MCF 10A (cell line): Measurements from ENCODE around the gene CWC27. TPM values are rescaled to one million over a fixed set of nuclear protein-coding genes. Genes with fewer than 3 reads are reported as not detected.

Experiments
- BruUV-seq: library from RNA; stranded (reverse); fragments of 400-500 nt; replicated peaks from 2 replicates; lab custom pipeline; 2021; lab: Mats Ljungman, UMichigan
- CTCF ChIA-PET: fragments of 300-600 bp; sonication (Branson Sonifier 250); formaldehyde crosslinking; extraction: SDS; loops from one replicate; lab custom pipeline; 2021; ENCODE audit warnings: antibody characterized with exemption, inconsistent platforms; lab: Yijun Ruan, JAX
- POLR2A ChIA-PET: fragments of 300-600, 350-650 bp; sonication (Branson Sonifier 250); formaldehyde crosslinking; extraction: SDS; loops from one replicate; lab custom pipeline; 2020; ENCODE audit warnings: antibody characterized with exemption, inconsistent platforms; lab: Yijun Ruan, JAX
- DNase-seq: peaks from one replicate; pipeline ENCODE4 v3.0.0-alpha.2; 2018; ENCODE audit not compliant: unreplicated experiment
- H3K27ac Mint-ChIP-seq: one replicate; pipeline ENCODE4 v1.8.0; 2022; ENCODE audit warnings: mild to moderate bottlenecking, low read depth, mixed read lengths; ENCODE audit not compliant: unreplicated experiment
- H3K27me3 Mint-ChIP-seq: one replicate; pipeline ENCODE4 v1.8.0; 2022; ENCODE audit warnings: mixed read lengths; ENCODE audit not compliant: insufficient read depth, unreplicated experiment
- H3K36me3 Mint-ChIP-seq: one replicate; pipeline ENCODE4 v1.8.0; 2022; ENCODE audit warnings: mild to moderate bottlenecking, moderate library complexity, mixed read lengths; ENCODE audit not compliant: insufficient read depth, unreplicated experiment
- H3K4me1 Mint-ChIP-seq: one replicate; pipeline ENCODE4 v1.8.0; 2022; ENCODE audit warnings: mixed read lengths; ENCODE audit not compliant: insufficient read depth, unreplicated experiment
- H3K4me3 Mint-ChIP-seq: one replicate; pipeline ENCODE4 v1.8.0; 2022; ENCODE audit warnings: mild to moderate bottlenecking, moderate library complexity, mixed read lengths; ENCODE audit not compliant: unreplicated experiment
- H3K9me3 Mint-ChIP-seq: one replicate; pipeline ENCODE4 v1.8.0; 2022; ENCODE audit warnings: mixed read lengths; ENCODE audit not compliant: unreplicated experiment
- CTCF ChIP-seq: fragments of 200-600 bp; IDR thresholded peaks from one replicate; pipeline ENCODE4 v1.8.0; 2022; ENCODE audit warnings: antibody characterized with exemption, mild to moderate bottlenecking; ENCODE audit not compliant: unreplicated experiment
- intact Hi-C: fragments of 100-400 bp; cut with micrococcal nuclease; formaldehyde crosslinking; loops from 2 replicates; pipeline ENCODE4 v1.14.1; 2022
- total RNA-seq: library from RNA; stranded (reverse); gene quantifications from 2 replicates; pipeline ENCODE4 v1.2.3, GENCODE V29; 2022

The CWC27 gene
- total RNA-seq, 1 experiment from 2014 or later, result 34.2 TPM

- no peak overlapping the region for H3K27ac Mint-ChIP-seq
- H3K27me3 Mint-ChIP-seq, result no peaks in the 10 kb centered on the region
- ChIA-PET POLR2A (interaction anchor here (0.6 kb wide), 1 partner anchor 21 kb away, joined by 3 read pairs; no protein-coding TSS in a partner anchor), CTCF (no interaction called here)
- intact Hi-C loops, result no loop called here
- peaks cover 4% of the 10 kb centered on the region for H3K36me3 Mint-ChIP-seq
- BruUV-seq, result no TSS peak
- no peak for TF ChIP-seq CTCF
- H3K4me3 Mint-ChIP-seq, result no peak overlapping the region
- H3K9me3 Mint-ChIP-seq, result peaks cover 13% of the 10 kb centered on the region
- H3K4me1 Mint-ChIP-seq, result peaks cover 12% of the 10 kb centered on the region
- no peak for DNase-seq
These were observed 173.7 kb downstream of the CWC27 start for GRCh38 chr5:64942460-64942859.

- no peaks in the 10 kb centered on the region for H3K9me3 Mint-ChIP-seq
- intact Hi-C loops, result no loop called here
- no peaks in the 10 kb centered on the region for H3K27me3 Mint-ChIP-seq
- H3K27ac Mint-ChIP-seq, result no peak overlapping the region
- peaks cover 18% of the 10 kb centered on the region for H3K4me1 Mint-ChIP-seq
- TF ChIP-seq CTCF, result no peak
- DNase-seq, result no peak
- BruUV-seq, result no TSS peak
- peaks cover 9% of the 10 kb centered on the region for H3K36me3 Mint-ChIP-seq
- no peak overlapping the region for H3K4me3 Mint-ChIP-seq
- ChIA-PET POLR2A (no interaction called here), CTCF (no interaction called here)
These were observed 176.1 kb downstream of the CWC27 start for GRCh38 chr5:64944868-64945267.

- H3K27ac Mint-ChIP-seq, result no peak overlapping the region
- peaks cover 18% of the 10 kb centered on the region for H3K4me1 Mint-ChIP-seq
- BruUV-seq, result no TSS peak
- intact Hi-C loops, result no loop called here
- no peaks in the 10 kb centered on the region for H3K9me3 Mint-ChIP-seq
- TF ChIP-seq CTCF, result no peak
- DNase-seq, result peak; percentile 35
- no peaks in the 10 kb centered on the region for H3K27me3 Mint-ChIP-seq
- peaks cover 9% of the 10 kb centered on the region for H3K36me3 Mint-ChIP-seq
- no peak overlapping the region for H3K4me3 Mint-ChIP-seq
- ChIA-PET POLR2A (interaction anchor here (0.6 to 1.0 kb wide), 2 partner anchors 37 to 88 kb away, joined by 3 read pairs; no protein-coding TSS in a partner anchor), CTCF (interaction anchor here (1.1 to 1.4 kb wide), 2 partner anchors 9 to 136 kb away, joined by 3 to 5 read pairs; no protein-coding TSS in a partner anchor)
These were observed 178.3 kb downstream of the CWC27 start for GRCh38 chr5:64947031-64947430.

GRCh38 chr5:64947801-64948200, 179.1 kb downstream of the CWC27 start:
- no peak for DNase-seq
- POLR2A ChIA-PET, result interaction anchor here (0.6 to 1.0 kb wide), 2 partner anchors 36 to 88 kb away, joined by 3 to 4 read pairs; no protein-coding TSS in a partner anchor
- intact Hi-C loops, result no loop called here
- CTCF ChIA-PET, result interaction anchor here (1.1 to 1.4 kb wide), 2 partner anchors 9 to 137 kb away, joined by 3 to 5 read pairs; no protein-coding TSS in a partner anchor
- no peak for TF ChIP-seq CTCF
- Mint-ChIP-seq H3K4me3 (no peak overlapping the region), H3K27me3 (no peaks in the 10 kb centered on the region), H3K36me3 (peaks cover 9% of the 10 kb centered on the region), H3K4me1 (peaks cover 20% of the 10 kb centered on the region), H3K27ac (no peak overlapping the region), H3K9me3 (no peaks in the 10 kb centered on the region)
- BruUV-seq, result no TSS peak
